Dendritic cell treated with granulocyte-macrophage colony-stimulating factor and Interleukin-4, amounts not matched to agents 40 ng/mL and 50 ng/mL, for 4 days (primary cell): ENCODE results near the gene PANK4.

Experiments used
- H3K27ac Mint-ChIP-seq: one replicate; pipeline ENCODE4 v1.8.0; 2022; ENCODE audit warnings: mild to moderate bottlenecking, mixed read lengths
- H3K27me3 Mint-ChIP-seq: one replicate; pipeline ENCODE4 v1.8.0; 2022; ENCODE audit warnings: mild to moderate bottlenecking, mixed read lengths
- H3K36me3 Mint-ChIP-seq: one replicate; pipeline ENCODE4 v1.8.0; 2022; ENCODE audit warnings: low read depth, mixed read lengths
- H3K4me1 Mint-ChIP-seq: one replicate; pipeline ENCODE4 v1.8.0; 2022; ENCODE audit warnings: low read depth, mixed read lengths
- H3K4me3 Mint-ChIP-seq: one replicate; pipeline ENCODE4 v1.8.0; 2022; ENCODE audit warnings: mild to moderate bottlenecking, moderate library complexity, mixed read lengths
- H3K9me3 Mint-ChIP-seq: one replicate; pipeline ENCODE4 v1.8.0; 2022; ENCODE audit warnings: mixed read lengths
- intact Hi-C: fragments of 100-400 bp; cut with micrococcal nuclease; formaldehyde crosslinking; loops from one replicate; pipeline ENCODE4 v1.15.0; 2022

Gene PANK4

DNA sequence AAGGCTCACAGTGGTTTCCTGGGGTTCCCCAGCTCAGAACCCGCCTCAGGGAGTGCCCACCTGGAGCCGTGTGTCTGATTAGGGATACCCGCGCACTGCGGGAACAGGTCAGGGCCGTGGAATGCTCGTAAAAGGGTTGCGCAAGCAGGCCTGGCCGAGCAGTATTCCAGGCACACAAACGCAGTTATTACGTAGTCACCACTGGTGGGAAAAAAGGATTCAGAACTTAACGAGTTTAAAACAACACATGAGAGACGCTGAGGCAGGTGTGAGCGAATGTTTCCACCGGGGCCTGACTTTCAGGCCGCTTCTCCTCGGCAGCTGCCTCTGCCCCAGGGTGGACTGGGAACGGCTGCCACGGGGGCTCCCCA lies 32.1 kb downstream of the PANK4 start:
- Mint-ChIP-seq H3K27me3 (peaks cover 7% of the 10 kb centered on the region), H3K27ac (no peak overlapping the region), H3K4me3 (no peak overlapping the region), H3K36me3 (no peaks in the 10 kb centered on the region), H3K9me3 (no peaks in the 10 kb centered on the region), H3K4me1 (no peaks in the 10 kb centered on the region)
- intact Hi-C loops = no loop called here

DNA sequence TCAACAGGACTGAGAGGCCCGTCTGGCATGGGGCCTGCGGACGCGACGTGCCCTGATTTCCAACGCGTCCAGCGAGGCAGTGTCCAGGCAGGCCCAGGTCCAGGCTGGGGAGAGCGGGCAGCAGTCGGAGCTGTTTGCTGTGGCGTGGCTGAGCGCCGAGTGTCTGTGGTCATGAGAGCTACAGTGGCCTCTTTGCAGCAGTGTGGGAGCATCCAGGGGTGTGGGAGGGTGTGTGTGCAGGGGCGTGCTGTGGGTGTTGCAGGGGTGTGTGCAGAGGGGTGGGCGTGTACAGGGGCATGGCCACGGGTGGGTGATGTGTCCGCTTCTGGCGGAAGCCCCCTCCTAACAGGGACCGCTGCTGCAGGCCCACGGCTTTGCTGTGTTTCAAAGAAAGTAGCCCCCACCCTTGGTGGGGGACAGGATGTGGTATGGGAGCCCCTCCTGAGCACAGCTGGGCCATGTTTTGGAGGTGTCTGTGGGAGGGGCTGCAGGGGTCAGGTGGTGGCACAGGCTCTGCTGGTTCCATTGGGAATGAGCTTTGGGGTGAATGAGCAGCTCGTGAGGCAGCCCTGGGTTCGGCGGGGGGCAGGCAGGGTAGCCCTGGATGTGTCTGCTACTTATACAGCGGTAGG lies 32.6 kb downstream of the PANK4 start:
- Mint-ChIP-seq H3K9me3 (peaks cover 5% of the 10 kb centered on the region), H3K27me3 (peaks cover 7% of the 10 kb centered on the region), H3K36me3 (no peaks in the 10 kb centered on the region), H3K4me3 (no peak overlapping the region), H3K4me1 (no peaks in the 10 kb centered on the region), H3K27ac (no peak overlapping the region)
- intact Hi-C loops = no loop called here

DNA sequence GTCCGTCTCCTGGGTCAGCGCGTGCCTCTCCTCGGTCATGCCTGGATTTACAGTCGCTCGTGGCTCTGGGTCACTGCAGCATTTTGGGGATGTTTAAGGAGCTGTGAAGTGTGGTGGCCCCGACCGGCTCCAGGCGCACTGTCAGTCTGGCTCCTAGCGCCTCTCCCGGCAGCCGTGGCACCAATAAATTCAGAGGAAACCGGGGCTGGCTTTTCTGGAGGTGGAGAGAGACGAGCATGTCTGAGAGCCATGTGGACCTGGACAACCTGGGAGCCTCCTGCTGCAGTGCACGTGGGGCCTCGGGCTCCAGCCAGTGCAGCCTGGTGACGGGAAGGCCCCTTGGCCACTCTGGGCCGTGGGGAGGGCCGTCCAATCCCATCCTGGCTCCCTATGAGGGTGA lies 33.2 kb downstream of the PANK4 start:
- intact Hi-C loops = no loop called here
- peaks cover 7% of the 10 kb centered on the region for H3K27me3 Mint-ChIP-seq
- H3K36me3 Mint-ChIP-seq = no peaks in the 10 kb centered on the region
- H3K27ac Mint-ChIP-seq = no peak overlapping the region
- H3K9me3 Mint-ChIP-seq = peaks cover 10% of the 10 kb centered on the region
- H3K4me1 Mint-ChIP-seq = no peaks in the 10 kb centered on the region
- no peak overlapping the region for H3K4me3 Mint-ChIP-seq

DNA sequence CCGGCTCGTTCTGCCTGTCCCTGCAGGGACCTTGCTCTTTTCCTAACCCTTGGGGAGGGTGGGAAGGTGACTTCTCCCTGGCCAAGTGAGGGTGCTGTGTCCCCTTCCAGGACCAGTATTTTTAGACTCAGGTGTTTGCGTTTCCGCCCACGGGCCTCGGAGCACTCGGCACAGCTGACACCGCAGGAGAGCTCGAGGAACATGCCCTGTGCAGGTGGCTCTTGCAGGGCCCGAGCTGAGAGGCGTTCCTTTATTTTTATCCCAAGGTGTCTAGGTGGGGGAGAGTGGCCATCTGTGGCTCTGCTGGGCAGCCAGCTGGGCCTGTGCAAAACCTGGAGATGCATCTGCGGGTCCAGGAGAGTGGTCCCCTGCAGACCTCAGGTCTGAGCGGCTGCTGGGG lies 34.3 kb downstream of the PANK4 start:
- H3K27ac Mint-ChIP-seq = no peak overlapping the region
- H3K4me1 Mint-ChIP-seq = no peaks in the 10 kb centered on the region
- H3K9me3 Mint-ChIP-seq = peaks cover 17% of the 10 kb centered on the region
- peaks cover 7% of the 10 kb centered on the region for H3K27me3 Mint-ChIP-seq
- intact Hi-C loops = no loop called here
- H3K36me3 Mint-ChIP-seq = no peaks in the 10 kb centered on the region
- no peak overlapping the region for H3K4me3 Mint-ChIP-seq

DNA sequence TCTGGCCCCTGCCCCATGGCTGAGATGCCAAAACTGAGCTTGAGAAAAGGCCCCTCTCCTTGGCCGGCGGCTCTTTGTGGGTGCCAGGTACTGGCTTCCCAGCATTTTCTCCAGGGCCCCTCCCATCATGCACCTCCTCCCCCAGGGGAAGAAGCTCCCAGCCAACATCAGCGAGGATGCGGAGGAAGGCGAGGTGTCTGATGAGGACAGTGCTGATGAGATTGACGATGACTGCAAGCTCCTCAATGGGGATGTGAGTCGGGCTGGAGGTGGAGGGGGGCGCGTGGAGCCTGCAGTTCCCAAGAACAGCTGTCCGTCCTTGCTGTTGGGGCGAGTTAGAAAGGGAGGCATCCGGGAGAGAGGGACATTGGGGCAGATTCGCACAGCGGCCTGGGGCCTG lies 36.8 kb downstream of the PANK4 start:
- Mint-ChIP-seq H3K36me3 (no peaks in the 10 kb centered on the region), H3K4me1 (no peaks in the 10 kb centered on the region), H3K9me3 (peaks cover 17% of the 10 kb centered on the region), H3K4me3 (no peak overlapping the region), H3K27ac (no peak overlapping the region), H3K27me3 (peaks cover 7% of the 10 kb centered on the region)
- intact Hi-C loops = no loop called here

DNA sequence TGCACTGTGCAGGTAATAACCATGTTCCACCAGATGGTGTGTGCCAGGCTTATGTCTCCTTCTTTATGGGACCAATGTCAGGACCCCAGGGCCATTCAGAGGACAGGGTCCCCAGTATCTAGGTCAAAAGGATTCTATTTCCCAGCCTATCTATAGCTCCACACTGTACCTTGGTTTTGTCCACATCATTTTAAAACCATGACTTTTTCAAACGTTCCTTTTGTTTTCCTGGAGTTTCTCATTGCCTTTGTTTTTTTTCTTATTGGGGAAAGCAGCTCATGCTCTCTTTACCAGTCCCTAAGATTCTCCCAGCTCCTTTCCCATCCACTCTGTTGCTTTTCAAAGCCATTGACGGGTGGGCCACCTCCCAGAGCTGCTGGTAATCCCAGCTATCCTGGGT lies 37.7 kb downstream of the PANK4 start:
- H3K36me3 Mint-ChIP-seq = no peaks in the 10 kb centered on the region
- no peak overlapping the region for H3K4me3 Mint-ChIP-seq
- intact Hi-C loops = no loop called here
- peaks cover 3% of the 10 kb centered on the region for H3K27me3 Mint-ChIP-seq
- peaks cover 17% of the 10 kb centered on the region for H3K9me3 Mint-ChIP-seq
- H3K27ac Mint-ChIP-seq = no peak overlapping the region
- no peaks in the 10 kb centered on the region for H3K4me1 Mint-ChIP-seq

DNA sequence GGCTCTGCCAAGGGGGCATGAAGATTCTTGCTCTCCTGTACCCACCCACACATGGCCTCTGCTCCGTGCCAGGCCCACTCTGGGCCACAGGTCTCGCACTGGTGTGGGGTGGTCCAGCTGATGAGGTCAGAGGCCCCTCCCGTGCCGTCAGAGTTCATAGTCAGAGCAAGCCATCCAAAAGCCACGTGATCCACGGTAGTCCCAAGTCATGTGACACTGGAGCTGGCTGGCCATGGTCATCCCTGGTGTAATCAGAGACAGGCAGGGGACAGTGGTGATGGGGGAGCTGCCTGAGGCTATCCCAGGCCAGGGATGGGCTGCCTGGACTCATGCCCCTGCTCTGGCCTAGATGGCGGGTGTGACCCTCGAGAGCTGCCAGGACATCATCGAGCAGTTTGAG lies 39.8 kb downstream of the PANK4 start:
- no peaks in the 10 kb centered on the region for H3K4me1 Mint-ChIP-seq
- peaks cover 17% of the 10 kb centered on the region for H3K9me3 Mint-ChIP-seq
- H3K36me3 Mint-ChIP-seq = no peaks in the 10 kb centered on the region
- no peaks in the 10 kb centered on the region for H3K27me3 Mint-ChIP-seq
- intact Hi-C loops = no loop called here
- no peak overlapping the region for H3K4me3 Mint-ChIP-seq
- no peak overlapping the region for H3K27ac Mint-ChIP-seq

DNA sequence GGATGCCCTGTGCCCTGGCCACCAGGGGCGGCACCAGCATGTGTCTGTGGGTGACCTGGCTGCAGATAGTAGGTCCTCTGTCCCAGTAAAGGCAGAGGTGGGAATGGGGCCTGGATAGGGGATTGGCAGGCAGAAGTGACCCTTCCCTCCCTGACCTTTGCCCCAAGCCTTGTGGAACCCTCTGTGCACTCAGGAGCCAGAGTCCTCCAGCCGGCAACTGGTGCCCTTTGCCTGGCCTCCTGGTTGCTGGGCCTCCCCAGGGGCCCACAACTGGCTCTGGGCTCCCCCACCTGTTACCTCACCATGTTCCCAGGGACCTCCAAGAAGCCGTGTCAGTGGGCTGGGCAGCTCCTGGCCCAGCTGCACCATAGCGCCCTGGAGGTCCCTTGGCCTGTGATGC lies 40.4 kb downstream of the PANK4 start:
- Mint-ChIP-seq H3K36me3 (no peaks in the 10 kb centered on the region), H3K4me1 (no peaks in the 10 kb centered on the region), H3K9me3 (peaks cover 17% of the 10 kb centered on the region), H3K27me3 (no peaks in the 10 kb centered on the region), H3K27ac (no peak overlapping the region), H3K4me3 (no peak overlapping the region)
- intact Hi-C loops = no loop called here

DNA sequence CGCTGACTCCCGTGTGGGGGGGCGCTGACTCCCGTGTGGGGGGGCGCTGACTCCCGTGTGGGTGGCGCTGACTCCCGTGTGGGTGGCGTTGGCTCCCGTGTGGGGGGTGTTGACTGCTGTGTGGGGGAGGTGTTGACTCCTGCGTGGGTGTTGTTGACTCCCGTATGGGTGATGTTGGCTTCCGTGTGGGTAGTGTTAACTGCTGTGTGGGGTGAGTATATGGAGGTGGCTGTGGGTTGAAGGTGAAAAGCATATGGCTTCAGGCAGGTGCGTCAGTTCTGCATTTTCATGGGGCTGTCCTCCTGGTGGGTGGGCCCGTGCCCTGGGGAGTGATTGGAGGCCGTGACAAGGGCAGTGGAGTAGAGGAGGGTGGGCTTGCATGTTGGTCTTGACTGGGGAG lies 42.4 kb downstream of the PANK4 start:
- no peak overlapping the region for H3K27ac Mint-ChIP-seq
- peaks cover 14% of the 10 kb centered on the region for H3K9me3 Mint-ChIP-seq
- no peaks in the 10 kb centered on the region for H3K4me1 Mint-ChIP-seq
- no peak overlapping the region for H3K4me3 Mint-ChIP-seq
- intact Hi-C loops = no loop called here
- H3K27me3 Mint-ChIP-seq = no peaks in the 10 kb centered on the region
- H3K36me3 Mint-ChIP-seq = no peaks in the 10 kb centered on the region

DNA sequence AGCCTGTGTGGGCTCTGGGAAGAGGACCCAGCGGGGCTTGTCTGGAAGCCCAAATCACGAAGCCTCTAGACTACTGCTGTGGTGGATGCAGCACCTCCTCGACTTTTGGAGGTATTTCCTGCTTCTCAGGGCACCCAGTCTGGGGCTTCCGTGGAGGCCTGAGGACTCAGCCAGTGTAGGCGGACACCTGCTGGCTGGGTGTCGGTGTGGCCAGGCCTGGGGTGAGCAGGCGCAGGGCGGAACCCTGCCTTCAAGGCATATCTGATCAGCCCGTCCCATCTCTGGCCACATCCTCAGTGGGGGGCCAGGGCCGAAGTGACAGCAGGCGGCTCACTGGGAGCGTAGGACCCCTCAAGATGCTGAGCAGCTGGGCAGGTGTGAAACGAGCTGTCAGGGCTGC lies 43.4 kb downstream of the PANK4 start:
- Mint-ChIP-seq H3K4me3 (no peak overlapping the region), H3K27ac (no peak overlapping the region), H3K9me3 (peaks cover 5% of the 10 kb centered on the region), H3K27me3 (no peaks in the 10 kb centered on the region), H3K4me1 (no peaks in the 10 kb centered on the region), H3K36me3 (no peaks in the 10 kb centered on the region)
- intact Hi-C loops = no loop called here

DNA sequence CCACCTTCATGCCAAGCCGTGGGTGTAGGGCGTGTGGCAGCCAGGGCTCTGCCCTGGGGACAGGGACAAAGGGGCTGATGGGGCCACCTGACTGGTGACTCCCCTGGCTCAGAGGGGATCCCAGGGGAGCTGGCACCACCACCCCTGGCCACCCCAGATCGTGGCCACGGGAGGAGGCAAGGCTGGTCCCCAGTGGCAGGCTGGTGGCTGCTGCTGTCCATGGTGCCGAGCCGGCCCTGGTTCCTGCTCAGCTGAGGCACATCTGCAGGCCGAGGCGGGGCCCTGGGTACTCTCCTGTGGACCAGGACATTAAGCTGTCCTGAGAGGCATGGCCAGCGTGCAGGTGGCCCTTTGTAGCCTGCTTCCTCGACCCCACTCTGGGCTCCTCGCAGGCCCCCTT lies 43.8 kb downstream of the PANK4 start:
- Mint-ChIP-seq H3K27me3 (no peaks in the 10 kb centered on the region), H3K9me3 (peaks cover under 1% of the 10 kb centered on the region), H3K27ac (no peak overlapping the region), H3K4me3 (no peak overlapping the region), H3K36me3 (no peaks in the 10 kb centered on the region), H3K4me1 (no peaks in the 10 kb centered on the region)
- intact Hi-C loops = no loop called here

DNA sequence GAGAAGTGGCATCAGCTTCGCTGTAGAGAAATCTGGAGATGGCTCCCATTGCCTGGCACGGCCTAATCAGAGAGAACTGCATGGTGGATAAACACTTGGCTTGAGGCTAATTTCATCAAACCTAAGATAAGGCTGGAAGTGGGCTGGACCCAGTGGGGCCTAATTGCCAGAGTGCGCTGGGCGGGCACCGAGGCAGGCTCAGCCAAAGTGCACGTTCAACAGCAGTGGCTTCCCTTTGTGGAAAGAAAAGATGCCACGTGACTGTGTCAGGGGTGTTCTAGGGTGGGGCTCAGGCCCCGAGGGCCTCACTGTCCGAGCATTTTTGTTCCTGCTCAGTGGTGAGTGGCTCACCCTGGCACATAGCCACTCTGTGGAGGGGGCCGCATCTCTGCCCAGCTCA lies 44.5 kb downstream of the PANK4 start:
- Mint-ChIP-seq H3K36me3 (no peaks in the 10 kb centered on the region), H3K9me3 (no peaks in the 10 kb centered on the region), H3K27ac (no peak overlapping the region), H3K27me3 (no peaks in the 10 kb centered on the region), H3K4me1 (no peaks in the 10 kb centered on the region), H3K4me3 (no peak overlapping the region)
- intact Hi-C loops = no loop called here

DNA sequence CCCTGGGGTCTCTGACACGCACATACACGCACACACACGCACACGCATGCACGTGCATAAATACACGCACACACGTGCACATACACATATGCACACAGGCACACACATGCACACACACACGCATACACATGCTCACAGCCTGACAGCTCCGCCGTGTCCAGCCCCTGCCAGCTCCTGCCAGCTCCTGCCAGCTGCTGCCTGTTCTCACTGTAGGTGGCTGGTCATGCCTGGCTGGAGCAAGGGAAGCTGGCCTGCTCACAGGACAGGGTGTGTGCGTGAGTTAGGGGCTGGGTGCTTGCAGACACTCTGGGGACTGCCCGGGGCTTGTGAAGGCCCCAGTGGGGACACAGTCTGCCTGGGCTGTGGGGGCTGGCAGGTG lies 45.4 kb downstream of the PANK4 start:
- H3K36me3 Mint-ChIP-seq = no peaks in the 10 kb centered on the region
- no peak overlapping the region for H3K4me3 Mint-ChIP-seq
- no peak overlapping the region for H3K27ac Mint-ChIP-seq
- no peaks in the 10 kb centered on the region for H3K4me1 Mint-ChIP-seq
- H3K27me3 Mint-ChIP-seq = no peaks in the 10 kb centered on the region
- intact Hi-C loops = no loop called here
- no peaks in the 10 kb centered on the region for H3K9me3 Mint-ChIP-seq

DNA sequence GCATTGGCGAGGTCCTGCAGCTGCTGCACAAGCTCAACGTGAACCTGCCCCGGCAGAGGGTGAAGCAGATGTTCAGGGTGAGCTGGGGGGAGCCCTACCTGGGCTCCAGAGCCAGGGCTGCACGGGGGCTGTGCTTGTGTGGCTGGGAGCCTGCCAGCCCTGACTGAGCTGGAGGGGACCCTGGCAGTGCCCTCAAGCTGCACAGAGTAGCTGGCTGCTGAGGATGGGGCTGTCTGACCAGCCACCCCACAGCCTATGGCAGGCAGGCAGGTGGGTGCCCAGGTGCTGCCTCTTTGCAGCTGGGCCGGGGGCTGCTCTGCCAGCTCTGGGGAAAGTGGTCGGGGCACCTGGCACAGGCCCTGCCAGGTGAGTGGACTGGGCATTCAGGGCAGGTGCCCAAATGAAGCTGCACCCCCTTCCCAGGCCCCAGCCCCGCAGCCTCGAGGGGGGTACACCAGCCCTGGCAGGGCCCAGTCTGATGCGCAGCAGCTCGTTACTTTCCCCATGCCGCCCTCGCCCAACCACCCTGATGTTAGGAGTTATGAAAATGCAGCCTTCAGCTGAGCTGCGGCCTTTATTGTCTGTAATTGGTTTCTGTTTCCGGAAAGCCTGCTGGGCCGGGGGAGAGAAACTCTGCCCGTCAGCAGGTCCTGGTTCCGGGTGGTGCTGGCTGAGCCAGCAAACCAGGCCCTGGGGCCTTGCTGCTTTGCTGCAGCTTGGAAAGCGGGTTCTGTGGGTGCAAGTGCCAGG lies 46.0 kb downstream of the PANK4 start:
- Mint-ChIP-seq H3K36me3 (no peaks in the 10 kb centered on the region), H3K27ac (no peak overlapping the region), H3K4me3 (no peak overlapping the region), H3K9me3 (no peaks in the 10 kb centered on the region), H3K27me3 (no peaks in the 10 kb centered on the region), H3K4me1 (no peaks in the 10 kb centered on the region)
- intact Hi-C loops = no loop called here

DNA sequence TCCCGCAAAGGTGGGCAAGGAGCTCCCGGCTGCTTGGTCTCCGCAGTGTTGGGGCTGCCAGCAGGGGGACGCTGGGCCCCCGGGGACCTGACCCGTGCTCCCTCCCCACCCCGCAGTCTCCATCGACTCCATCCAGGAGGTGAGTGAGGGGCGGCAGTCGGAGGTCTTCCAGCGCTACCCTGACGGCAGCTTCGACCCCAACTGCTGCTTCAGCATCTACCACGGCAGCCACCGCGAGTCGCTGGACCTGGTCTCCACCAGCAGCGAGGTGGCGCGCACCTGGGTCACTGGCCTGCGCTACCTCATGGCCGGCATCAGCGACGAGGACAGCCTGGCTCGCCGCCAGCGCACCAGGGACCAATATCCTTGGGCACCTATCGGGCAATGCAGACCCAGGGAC lies 46.8 kb downstream of the PANK4 start:
- Mint-ChIP-seq H3K27ac (no peak overlapping the region), H3K4me1 (no peaks in the 10 kb centered on the region), H3K9me3 (no peaks in the 10 kb centered on the region), H3K36me3 (no peaks in the 10 kb centered on the region), H3K4me3 (no peak overlapping the region), H3K27me3 (no peaks in the 10 kb centered on the region)
- intact Hi-C loops = no loop called here
